Neutrophil (primary cell): ENCODE measurements around the gene HTR3D.

Experiments used
- H3K27ac ChIP-seq: fragments of 200-600 bp; sonication (generic); 2 replicates; pipeline ENCODE4 v1.5.1; 2016; ENCODE audit warnings: mild to moderate bottlenecking, moderate library complexity
- H3K27me3 ChIP-seq: fragments of 200-600 bp; sonication (generic); 2 replicates; pipeline ENCODE4 v1.6.0; 2016; ENCODE audit warnings: mild to moderate bottlenecking
- H3K36me3 ChIP-seq: fragments of 200-600 bp; sonication (generic); 2 replicates; pipeline ENCODE4 v1.5.1; 2017
- H3K4me1 ChIP-seq, 2 experiments: fragments of 200-600 bp in 1 of 2; sonication (generic) in 1 of 2; 1 replicate in 1 of 2; 2 replicates in 1 of 2; pipeline versions ENCODE4 v1.5.1 to v1.6.1; 2013 to 2016; ENCODE audit warnings: low read depth in 1 of 2, low read length in 1 of 2, mild to moderate bottlenecking in 1 of 2, moderate library complexity in 1 of 2; ENCODE audit not compliant: control insufficient read depth in 1 of 2, insufficient read depth in 1 of 2
- H3K4me3 ChIP-seq, 2 experiments: fragments of 200-600 bp in 1 of 2; sonication (generic) in 1 of 2; 1 replicate in 1 of 2; 2 replicates in 1 of 2; pipeline ENCODE4 v1.5.1; 2013 to 2016; ENCODE audit warnings: low read depth in 1 of 2, low read length in 1 of 2, mild to moderate bottlenecking in 1 of 2, moderate library complexity in 1 of 2
- H3K9me3 ChIP-seq: fragments of 200-600 bp; sonication (generic); 2 replicates; pipeline ENCODE4 v1.5.1; 2016
- CTCF ChIP-seq: fragments of 200-600 bp; sonication (generic); IDR thresholded peaks from 2 replicates; pipeline ENCODE4 v1.5.1; 2016; ENCODE audit warnings: antibody characterized with exemption

The HTR3D gene

GRCh38 chr3:184075901-184076300, 44.4 kb downstream of the HTR3D start:
- H3K36me3 ChIP-seq: no peaks in the 10 kb centered on the region
- H3K27ac ChIP-seq: no peak overlapping the region
- H3K27me3 ChIP-seq: no peaks in the 10 kb centered on the region
- H3K9me3 ChIP-seq: no peaks in the 10 kb centered on the region
- H3K4me3 ChIP-seq: no peak overlapping the region
- no peak for TF ChIP-seq CTCF
- H3K4me1 ChIP-seq: no peaks in the 10 kb centered on the region

- no peak for TF ChIP-seq CTCF
- Histone ChIP-seq H3K4me1 (no peaks in the 10 kb centered on the region), H3K4me3 (no peak overlapping the region), H3K9me3 (no peaks in the 10 kb centered on the region), H3K27me3 (no peaks in the 10 kb centered on the region), H3K27ac (no peak overlapping the region), H3K36me3 (no peaks in the 10 kb centered on the region)
Measured at GRCh38 chr3:184077881-184078280, 46.3 kb downstream of the HTR3D start.

- no peaks in the 10 kb centered on the region for H3K27me3 ChIP-seq
- no peak for TF ChIP-seq CTCF
- no peaks in the 10 kb centered on the region for H3K9me3 ChIP-seq
- no peak overlapping the region for H3K27ac ChIP-seq
- no peaks in the 10 kb centered on the region for H3K36me3 ChIP-seq
- no peaks in the 10 kb centered on the region for H3K4me1 ChIP-seq
- H3K4me3 ChIP-seq: no peak overlapping the region
Measured at GRCh38 chr3:184078851-184079250, 47.3 kb downstream of the HTR3D start.

GRCh38 chr3:184081116-184081830, 49.7 kb downstream of the HTR3D start:
- Histone ChIP-seq H3K9me3 (no peaks in the 10 kb centered on the region), H3K36me3 (no peaks in the 10 kb centered on the region), H3K27ac (no peak overlapping the region), H3K27me3 (no peaks in the 10 kb centered on the region), H3K4me3 (no peak overlapping the region), H3K4me1 (peaks cover 12 to 18% of the 10 kb centered on the region in 2 experiments)
- no peak for TF ChIP-seq CTCF

GRCh38 chr3:184082034-184082433, 50.5 kb downstream of the HTR3D start:
- Histone ChIP-seq H3K27ac (no peak overlapping the region), H3K36me3 (no peaks in the 10 kb centered on the region), H3K4me3 (no peak overlapping the region), H3K27me3 (no peaks in the 10 kb centered on the region), H3K4me1 (peaks cover 12 to 20% of the 10 kb centered on the region in 2 experiments), H3K9me3 (no peaks in the 10 kb centered on the region)
- no peak for TF ChIP-seq CTCF
